Astrocyte (in vitro differentiated cells and primary cell): Measurements from ENCODE around the gene ADNP. TPM values are rescaled to one million over a fixed set of nuclear protein-coding genes. Genes with fewer than 3 reads are reported as not detected.

Experiments used
- DNase-seq: peaks from one replicate; pipeline ENCODE4 v3.0.0-alpha.2; 2010; ENCODE audit warnings: low read depth
- FAIRE-seq: peaks from 2 replicates; lab custom pipeline; 2011; peaks lifted over from hg19 to GRCh38; lab: Jason Lieb, UNC
- H2AFZ ChIP-seq: 2 replicates; pipeline ENCODE4 v1.6.0; 2012; ENCODE audit warnings: low read depth, low read length, inconsistent platforms
- H3K27ac ChIP-seq: 2 replicates; pipeline ENCODE4 v1.5.1; 2011; ENCODE audit warnings: low read depth, low read length, inconsistent platforms
- H3K27me3 ChIP-seq: 2 replicates; pipeline ENCODE4 v1.6.0; 2011; ENCODE audit warnings: low read length, inconsistent platforms; ENCODE audit not compliant: insufficient read depth
- H3K36me3 ChIP-seq: 2 replicates; pipeline ENCODE4 v1.5.1; 2011; ENCODE audit warnings: low read length, inconsistent platforms; ENCODE audit not compliant: insufficient read depth
- H3K4me1 ChIP-seq: 2 replicates; pipeline ENCODE4 v1.5.1; 2011; ENCODE audit warnings: low read length, inconsistent platforms; ENCODE audit not compliant: insufficient read depth
- H3K4me2 ChIP-seq: 2 replicates; pipeline ENCODE4 v1.6.0; 2012; ENCODE audit warnings: low read length, inconsistent platforms
- H3K4me3 ChIP-seq: 2 replicates; pipeline ENCODE4 v1.5.1; 2011; ENCODE audit warnings: low read depth, mild to moderate bottlenecking, low read length, inconsistent platforms; ENCODE audit not compliant: insufficient read depth
- H3K79me2 ChIP-seq: 2 replicates; pipeline ENCODE4 v1.6.0; 2012; ENCODE audit warnings: mild to moderate bottlenecking, low read length, inconsistent platforms; ENCODE audit not compliant: insufficient read depth
- H3K9ac ChIP-seq: 2 replicates; pipeline ENCODE4 v1.6.0; 2012; ENCODE audit warnings: mild to moderate bottlenecking, low read length, inconsistent platforms
- H3K9me3 ChIP-seq: 2 replicates; pipeline ENCODE4 v1.5.1; 2012; ENCODE audit warnings: low read depth, mild to moderate bottlenecking, low read length, inconsistent platforms; ENCODE audit not compliant: insufficient read depth
- H4K20me1 ChIP-seq: 2 replicates; pipeline ENCODE4 v1.6.0; 2012; ENCODE audit warnings: low read length, inconsistent platforms; ENCODE audit not compliant: insufficient read depth
- H3K27ac Mint-ChIP-seq: one replicate; pipeline ENCODE4 v1.8.0; 2021; ENCODE audit warnings: mild to moderate bottlenecking, mixed read lengths; ENCODE audit not compliant: unreplicated experiment
- H3K27me3 Mint-ChIP-seq: one replicate; pipeline ENCODE4 v1.8.0; 2021; ENCODE audit warnings: low read depth, mixed read lengths; ENCODE audit not compliant: unreplicated experiment
- H3K36me3 Mint-ChIP-seq: one replicate; pipeline ENCODE4 v1.8.0; 2021; ENCODE audit warnings: low read depth, mixed read lengths; ENCODE audit not compliant: unreplicated experiment
- H3K4me1 Mint-ChIP-seq: one replicate; pipeline ENCODE4 v1.8.0; 2021; ENCODE audit warnings: low read depth, mixed read lengths; ENCODE audit not compliant: unreplicated experiment
- H3K4me3 Mint-ChIP-seq: one replicate; pipeline ENCODE4 v1.8.0; 2021; ENCODE audit warnings: mild to moderate bottlenecking, moderate library complexity, mixed read lengths; ENCODE audit not compliant: unreplicated experiment
- H3K9me3 Mint-ChIP-seq: one replicate; pipeline ENCODE4 v1.8.0; 2021; ENCODE audit warnings: mild to moderate bottlenecking, mixed read lengths; ENCODE audit not compliant: unreplicated experiment
- CTCF ChIP-seq: IDR thresholded peaks from 2 replicates; pipeline ENCODE4 v1.5.1; 2011; ENCODE audit warnings: low read depth, mild to moderate bottlenecking, inconsistent platforms, low read length, moderate library complexity; ENCODE audit not compliant: insufficient read depth
- EZH2 ChIP-seq: IDR thresholded peaks from 2 replicates; pipeline ENCODE4 v1.6.1; 2012; ENCODE audit warnings: mild to moderate bottlenecking, low read length, inconsistent platforms; ENCODE audit not compliant: insufficient read depth
- total RNA-seq: library from RNA; stranded (reverse); gene quantifications from 2 replicates; pipeline ENCODE4 v1.2.1, GENCODE V29; 2021

The ADNP gene
- total RNA-seq, 1 donor from 2014 or later: 72.1 TPM

DNA sequence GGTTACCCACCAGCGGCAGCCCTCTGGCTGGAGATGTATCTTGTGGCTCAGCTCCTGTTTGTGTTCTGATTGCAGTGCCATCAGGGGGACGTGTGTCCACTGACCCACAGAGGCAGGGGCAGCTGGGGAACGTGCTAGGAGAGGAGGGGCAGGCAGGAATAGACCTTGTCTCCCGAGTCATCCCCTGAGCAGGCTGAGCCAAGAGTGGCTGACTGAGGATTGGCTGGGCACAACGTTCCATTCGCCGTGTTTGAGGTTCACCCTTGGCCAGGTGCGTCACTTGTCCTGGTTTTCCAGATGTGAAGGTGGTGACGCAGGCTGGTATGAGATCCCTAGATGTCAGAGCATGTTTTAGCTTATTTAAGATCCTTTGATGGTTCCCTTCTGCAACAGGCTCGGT lies 57.7 kb downstream of the ADNP start:
- no peak overlapping the region for H2AFZ ChIP-seq
- no peak overlapping the region for H3K4me3 ChIP-seq
- H3K79me2 ChIP-seq: no peaks in the 10 kb centered on the region
- peaks cover 12% of the 10 kb centered on the region for H3K36me3 Mint-ChIP-seq
- no peaks in the 10 kb centered on the region for H3K36me3 ChIP-seq
- FAIRE-seq (no peak), DNase-seq (no peak)
- no peaks in the 10 kb centered on the region for H3K27me3 Mint-ChIP-seq
- H3K4me2 ChIP-seq: no peak overlapping the region
- H3K9me3 ChIP-seq: no peaks in the 10 kb centered on the region
- peaks cover 20% of the 10 kb centered on the region for H3K4me1 Mint-ChIP-seq
- no peak for TF ChIP-seq CTCF
- TF ChIP-seq EZH2: no peak
- H3K9me3 Mint-ChIP-seq: no peaks in the 10 kb centered on the region
- no peak overlapping the region for H3K4me3 Mint-ChIP-seq
- no peaks in the 10 kb centered on the region for H4K20me1 ChIP-seq
- peaks cover 11% of the 10 kb centered on the region for H3K4me1 ChIP-seq
- H3K9ac ChIP-seq: no peak overlapping the region
- no peaks in the 10 kb centered on the region for H3K27me3 ChIP-seq
- no peak overlapping the region for H3K27ac ChIP-seq
- H3K27ac Mint-ChIP-seq: no peak overlapping the region

DNA sequence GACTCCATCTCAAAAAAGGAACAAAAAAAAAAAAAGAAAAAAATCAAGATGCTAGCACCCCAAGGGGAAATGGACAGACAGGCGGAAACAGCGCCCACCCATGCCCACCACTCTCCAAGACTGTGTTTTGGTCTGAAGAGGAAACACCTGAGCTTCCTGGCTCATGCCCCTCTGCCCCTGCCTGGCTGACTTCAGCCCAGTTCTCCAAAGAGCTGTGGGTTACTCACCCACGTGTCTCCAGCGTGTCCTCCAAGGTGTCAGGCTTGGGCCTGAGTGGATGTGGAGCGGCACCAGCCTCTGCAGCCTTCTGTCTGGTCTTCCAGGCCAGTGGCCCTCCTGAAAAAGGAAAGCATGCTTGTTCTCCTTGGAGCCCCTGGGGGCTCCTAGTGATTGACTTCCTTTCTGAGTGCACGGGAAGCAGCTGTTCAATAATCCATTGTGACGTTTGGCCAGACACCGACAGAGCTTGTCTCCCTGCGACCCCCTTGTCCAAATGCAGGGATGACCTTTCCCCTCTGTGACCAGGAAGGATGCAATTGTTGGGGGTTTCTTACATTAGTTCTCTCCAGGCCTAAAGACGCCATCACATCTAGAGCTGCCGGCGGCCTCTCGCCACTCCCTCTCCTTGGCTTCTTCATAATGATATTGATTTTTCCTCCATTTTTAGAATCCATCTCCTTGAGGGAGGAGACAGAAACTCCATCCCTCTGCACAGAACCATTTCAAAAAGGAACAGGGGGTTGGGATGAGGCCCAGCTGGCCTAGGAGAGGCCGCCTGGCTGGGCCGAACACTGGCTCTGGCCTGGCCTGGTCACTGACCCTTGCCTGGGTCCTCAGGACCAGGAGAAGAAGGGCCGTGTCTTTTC lies 58.4 kb downstream of the ADNP start:
- H3K36me3 ChIP-seq: no peaks in the 10 kb centered on the region
- Mint-ChIP-seq H3K4me3 (no peak overlapping the region), H3K9me3 (no peaks in the 10 kb centered on the region), H3K27ac (no peak overlapping the region), H3K36me3 (peaks cover 12% of the 10 kb centered on the region), H3K4me1 (peaks cover 20% of the 10 kb centered on the region), H3K27me3 (no peaks in the 10 kb centered on the region)
- no peaks in the 10 kb centered on the region for H4K20me1 ChIP-seq
- H3K27ac ChIP-seq: no peak overlapping the region
- H3K79me2 ChIP-seq: no peaks in the 10 kb centered on the region
- H3K4me2 ChIP-seq: no peak overlapping the region
- H3K4me3 ChIP-seq: no peak overlapping the region
- TF ChIP-seq EZH2: no peak
- no peak for TF ChIP-seq CTCF
- no peaks in the 10 kb centered on the region for H3K27me3 ChIP-seq
- no peak for DNase-seq
- H2AFZ ChIP-seq: no peak overlapping the region
- H3K4me1 ChIP-seq: peaks cover 11% of the 10 kb centered on the region
- H3K9ac ChIP-seq: no peak overlapping the region
- FAIRE-seq: no peak
- H3K9me3 ChIP-seq: no peaks in the 10 kb centered on the region

DNA sequence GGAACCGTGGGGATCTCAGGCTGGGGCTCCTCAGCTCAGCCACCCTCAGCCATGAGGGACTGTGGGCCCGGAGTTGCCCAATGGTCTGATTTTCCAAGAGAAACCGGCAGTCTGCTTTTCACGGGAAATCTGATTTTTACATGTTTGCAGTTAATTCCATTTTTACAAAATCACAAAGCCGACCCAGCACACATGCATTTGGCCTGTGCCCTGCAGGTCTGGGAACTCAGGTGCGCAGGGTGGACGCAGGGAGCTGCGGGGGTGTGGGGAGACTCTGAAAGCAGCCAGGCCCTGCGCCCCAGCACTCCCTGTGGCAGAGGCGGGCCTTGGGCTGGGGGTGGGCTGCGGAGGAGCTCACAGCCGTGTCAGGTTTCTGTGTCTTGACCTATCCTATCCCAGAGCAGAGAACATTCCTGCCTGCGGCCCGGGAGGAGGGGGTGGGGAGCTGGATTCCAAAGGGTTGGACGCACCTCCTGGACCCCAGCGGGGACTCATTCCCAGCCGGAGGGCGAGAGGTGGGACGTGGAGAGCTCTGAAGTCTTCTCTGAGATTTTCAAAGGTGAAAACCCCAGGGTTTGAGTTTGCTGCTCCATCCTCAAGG lies 60.6 kb downstream of the ADNP start:
- FAIRE-seq: no peak
- peak overlapping the region; percentile 77 for H3K4me3 Mint-ChIP-seq
- no peaks in the 10 kb centered on the region for H3K79me2 ChIP-seq
- no peaks in the 10 kb centered on the region for H3K27me3 ChIP-seq
- H3K9ac ChIP-seq: peak overlapping the region; percentile 18
- H4K20me1 ChIP-seq: no peaks in the 10 kb centered on the region
- peaks cover 6% of the 10 kb centered on the region for H3K36me3 Mint-ChIP-seq
- H3K36me3 ChIP-seq: no peaks in the 10 kb centered on the region
- DNase-seq: peak; percentile 39
- H3K4me3 ChIP-seq: no peak overlapping the region
- peak overlapping the region; percentile 41 for H2AFZ ChIP-seq
- no peaks in the 10 kb centered on the region for H3K9me3 ChIP-seq
- TF ChIP-seq CTCF (no peak), EZH2 (no peak)
- H3K4me1 ChIP-seq: peaks cover 11% of the 10 kb centered on the region
- no peaks in the 10 kb centered on the region for H3K9me3 Mint-ChIP-seq
- H3K27ac ChIP-seq: no peak overlapping the region
- H3K27me3 Mint-ChIP-seq: no peaks in the 10 kb centered on the region
- peak overlapping the region; percentile 62 for H3K4me2 ChIP-seq
- H3K4me1 Mint-ChIP-seq: peaks cover 19% of the 10 kb centered on the region
- H3K27ac Mint-ChIP-seq: peak overlapping the region; percentile 87
